Dendritic cell treated with granulocyte-macrophage colony-stimulating factor and Interleukin-4, amounts not matched to agents 40 ng/mL and 50 ng/mL, for 4 days (primary cell): ENCODE data around the gene CLN5.

Source experiments
- H3K27ac Mint-ChIP-seq: one replicate; pipeline ENCODE4 v1.8.0; 2022; ENCODE audit warnings: mild to moderate bottlenecking, mixed read lengths
- H3K27me3 Mint-ChIP-seq: one replicate; pipeline ENCODE4 v1.8.0; 2022; ENCODE audit warnings: mild to moderate bottlenecking, mixed read lengths
- H3K36me3 Mint-ChIP-seq: one replicate; pipeline ENCODE4 v1.8.0; 2022; ENCODE audit warnings: low read depth, mixed read lengths
- H3K4me1 Mint-ChIP-seq: one replicate; pipeline ENCODE4 v1.8.0; 2022; ENCODE audit warnings: low read depth, mixed read lengths
- H3K4me3 Mint-ChIP-seq: one replicate; pipeline ENCODE4 v1.8.0; 2022; ENCODE audit warnings: mild to moderate bottlenecking, moderate library complexity, mixed read lengths
- H3K9me3 Mint-ChIP-seq: one replicate; pipeline ENCODE4 v1.8.0; 2022; ENCODE audit warnings: mixed read lengths
- intact Hi-C: fragments of 100-400 bp; cut with micrococcal nuclease; formaldehyde crosslinking; loops from one replicate; pipeline ENCODE4 v1.15.0; 2022

Gene CLN5

DNA sequence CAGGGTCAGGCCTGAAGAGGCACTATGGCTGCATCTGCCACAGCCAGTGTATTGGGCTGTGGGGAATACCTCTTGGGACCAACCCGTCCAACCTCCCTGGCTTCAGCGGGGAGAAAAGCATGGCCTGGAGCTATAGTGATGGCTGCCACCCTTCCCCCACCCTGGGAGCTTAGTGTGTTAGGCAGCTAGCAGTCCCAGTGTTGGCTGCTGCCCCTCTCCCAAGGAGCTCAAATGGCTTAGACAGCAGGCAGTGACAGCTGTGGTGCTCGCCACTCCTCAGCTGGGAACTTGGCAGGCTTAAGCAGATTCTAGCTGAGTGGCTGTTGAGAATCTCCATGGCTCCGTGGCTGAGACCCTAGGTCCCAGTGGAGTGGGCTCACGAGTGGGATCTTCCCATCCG lies 23.8 kb upstream of the CLN5 start:
- intact Hi-C loops, result no loop called here
- Mint-ChIP-seq H3K4me1 (peaks cover 15% of the 10 kb centered on the region), H3K9me3 (no peaks in the 10 kb centered on the region), H3K4me3 (no peak overlapping the region), H3K27ac (no peak overlapping the region), H3K27me3 (peaks cover 19% of the 10 kb centered on the region), H3K36me3 (no peaks in the 10 kb centered on the region)

GRCh38 chr13:76969488-76970365 lies 22.2 kb upstream of the CLN5 start:
- H3K27me3 Mint-ChIP-seq, result peaks cover 28% of the 10 kb centered on the region
- intact Hi-C loops, result loop anchor here (10.0 kb wide), 1 partner anchor 495 kb away; no protein-coding TSS in a partner anchor
- H3K36me3 Mint-ChIP-seq, result no peaks in the 10 kb centered on the region
- no peaks in the 10 kb centered on the region for H3K9me3 Mint-ChIP-seq
- H3K4me3 Mint-ChIP-seq, result no peak overlapping the region
- H3K4me1 Mint-ChIP-seq, result peaks cover 15% of the 10 kb centered on the region
- no peak overlapping the region for H3K27ac Mint-ChIP-seq

- Mint-ChIP-seq H3K27ac (no peak overlapping the region), H3K4me1 (peaks cover 10% of the 10 kb centered on the region), H3K27me3 (peaks cover 31% of the 10 kb centered on the region), H3K9me3 (no peaks in the 10 kb centered on the region), H3K4me3 (no peak overlapping the region), H3K36me3 (no peaks in the 10 kb centered on the region)
- intact Hi-C loops, result loop anchor here (10.0 kb wide), 1 partner anchor 496 kb away; no protein-coding TSS in a partner anchor
Measured at GRCh38 chr13:76971215-76971614, 20.7 kb upstream of the CLN5 start.

- no peaks in the 10 kb centered on the region for H3K36me3 Mint-ChIP-seq
- H3K27me3 Mint-ChIP-seq, result peaks cover 36% of the 10 kb centered on the region
- no peak overlapping the region for H3K4me3 Mint-ChIP-seq
- H3K9me3 Mint-ChIP-seq, result no peaks in the 10 kb centered on the region
- intact Hi-C loops, result loop anchor here (10.0 kb wide), 1 partner anchor 497 kb away; no protein-coding TSS in a partner anchor
- H3K27ac Mint-ChIP-seq, result no peak overlapping the region
- H3K4me1 Mint-ChIP-seq, result peaks cover 10% of the 10 kb centered on the region
Measured at GRCh38 chr13:76971851-76972829, 19.7 kb upstream of the CLN5 start.

DNA sequence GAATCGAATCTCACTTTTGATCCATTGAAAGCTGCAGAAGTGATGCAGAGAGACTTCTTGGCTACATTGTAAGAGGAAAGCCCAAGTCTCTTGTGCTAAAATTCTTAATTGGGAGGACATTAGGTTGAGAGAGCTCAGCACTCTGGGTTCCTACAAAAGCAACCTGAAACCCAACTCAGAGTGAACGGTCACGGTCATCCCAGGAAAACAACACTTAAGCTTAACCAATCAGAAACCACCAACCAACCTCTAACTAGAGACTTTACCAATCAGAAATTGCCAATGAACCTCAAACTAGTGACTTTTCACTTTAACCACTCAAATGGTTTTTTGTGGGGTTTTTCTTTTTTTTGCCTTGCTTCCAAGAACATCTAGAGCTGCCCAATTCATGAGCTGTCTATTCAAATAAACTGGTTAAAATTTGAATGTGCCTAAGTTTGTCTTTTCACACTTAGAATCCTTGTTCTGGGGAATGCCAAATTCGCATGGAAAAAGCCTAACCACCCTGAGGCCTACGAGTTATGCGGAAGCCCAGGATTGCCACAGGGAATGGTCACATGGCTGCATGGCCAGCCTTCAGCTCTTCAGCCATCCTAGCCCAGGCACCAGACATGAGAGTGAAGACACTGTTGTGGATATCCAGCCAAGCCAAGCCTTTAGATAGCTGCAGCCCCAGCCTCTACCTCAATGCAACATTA lies 17.8 kb upstream of the CLN5 start:
- Mint-ChIP-seq H3K4me1 (peaks cover 10% of the 10 kb centered on the region), H3K9me3 (no peaks in the 10 kb centered on the region), H3K36me3 (no peaks in the 10 kb centered on the region), H3K27me3 (peaks cover 37% of the 10 kb centered on the region), H3K27ac (no peak overlapping the region), H3K4me3 (no peak overlapping the region)
- intact Hi-C loops, result loop anchor here (10.0 kb wide), 1 partner anchor 499 kb away; no protein-coding TSS in a partner anchor

GRCh38 chr13:76974618-76974975 lies 17.3 kb upstream of the CLN5 start:
- H3K27ac Mint-ChIP-seq, result no peak overlapping the region
- peaks cover 10% of the 10 kb centered on the region for H3K4me1 Mint-ChIP-seq
- intact Hi-C loops, result loop anchor here (10.0 kb wide), 1 partner anchor 500 kb away; no protein-coding TSS in a partner anchor
- H3K27me3 Mint-ChIP-seq, result peaks cover 40% of the 10 kb centered on the region
- no peaks in the 10 kb centered on the region for H3K36me3 Mint-ChIP-seq
- no peak overlapping the region for H3K4me3 Mint-ChIP-seq
- no peaks in the 10 kb centered on the region for H3K9me3 Mint-ChIP-seq

DNA sequence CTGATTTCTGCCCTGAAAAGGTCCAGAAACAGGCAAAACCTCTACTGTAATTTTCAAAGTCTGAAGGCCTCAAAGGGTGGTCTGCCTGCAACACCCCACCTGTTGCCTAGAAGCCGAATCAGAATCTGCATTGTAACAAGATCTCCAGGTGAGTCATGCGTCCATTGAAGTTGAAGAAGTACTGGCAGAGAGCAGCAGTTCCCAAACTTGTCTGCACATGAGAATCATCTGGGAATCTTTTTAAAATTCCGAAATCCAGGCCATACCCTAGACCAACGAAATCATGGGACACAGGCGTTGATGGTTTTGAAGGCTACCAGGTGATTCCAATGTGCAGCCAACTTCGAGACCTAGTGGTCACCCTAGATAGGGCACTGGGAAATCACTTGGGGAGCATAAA lies 16.0 kb upstream of the CLN5 start:
- H3K36me3 Mint-ChIP-seq, result no peaks in the 10 kb centered on the region
- no peak overlapping the region for H3K27ac Mint-ChIP-seq
- no peaks in the 10 kb centered on the region for H3K9me3 Mint-ChIP-seq
- intact Hi-C loops, result loop anchor here (10.0 kb wide), 1 partner anchor 501 kb away; no protein-coding TSS in a partner anchor
- peaks cover 41% of the 10 kb centered on the region for H3K27me3 Mint-ChIP-seq
- H3K4me1 Mint-ChIP-seq, result peaks cover 10% of the 10 kb centered on the region
- no peak overlapping the region for H3K4me3 Mint-ChIP-seq

- H3K27ac Mint-ChIP-seq, result no peak overlapping the region
Measured at GRCh38 chr13:76976490-76976889, 15.4 kb upstream of the CLN5 start.

DNA sequence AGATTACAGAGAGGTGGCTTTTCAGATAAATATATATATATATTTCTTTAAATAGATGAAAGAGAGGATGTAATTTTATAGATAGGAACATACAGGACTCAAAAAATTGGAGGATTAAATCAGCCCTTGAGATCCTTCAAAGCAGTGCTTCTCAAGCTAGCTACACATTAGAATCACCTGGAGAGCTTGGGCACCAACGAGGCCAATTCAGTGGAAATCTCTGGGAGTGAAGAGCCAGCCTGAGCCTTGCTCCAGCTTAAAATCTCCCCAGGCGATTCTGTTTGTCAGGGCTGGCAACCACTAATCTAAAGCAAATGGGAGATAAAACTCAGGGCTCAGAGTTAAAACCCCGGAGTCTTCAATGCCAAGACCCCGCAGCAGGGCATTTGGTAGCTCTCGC lies 15.0 kb upstream of the CLN5 start:
- Mint-ChIP-seq H3K27me3 (peaks cover 47% of the 10 kb centered on the region), H3K4me3 (no peak overlapping the region), H3K9me3 (no peaks in the 10 kb centered on the region)

More at GRCh38 chr13:76976490-76976889, 15.4 kb upstream of the CLN5 start:
- peaks cover 10% of the 10 kb centered on the region for H3K4me1 Mint-ChIP-seq
- H3K9me3 Mint-ChIP-seq, result no peaks in the 10 kb centered on the region
- peaks cover 45% of the 10 kb centered on the region for H3K27me3 Mint-ChIP-seq
- intact Hi-C loops, result loop anchor here (10.0 kb wide), 1 partner anchor 502 kb away; no protein-coding TSS in a partner anchor
- no peak overlapping the region for H3K4me3 Mint-ChIP-seq
- no peaks in the 10 kb centered on the region for H3K36me3 Mint-ChIP-seq

GRCh38 chr13:76980075-76980718 lies 11.7 kb upstream of the CLN5 start:
- no peak overlapping the region for H3K27ac Mint-ChIP-seq
- no peaks in the 10 kb centered on the region for H3K36me3 Mint-ChIP-seq
- H3K4me3 Mint-ChIP-seq, result peak overlapping the region; percentile 40
- H3K4me1 Mint-ChIP-seq, result peaks cover 5% of the 10 kb centered on the region
- no peaks in the 10 kb centered on the region for H3K9me3 Mint-ChIP-seq
- intact Hi-C loops, result loop anchor here (5.0 to 10.0 kb wide), 2 partner anchors 78 to 155 kb away; no protein-coding TSS in a partner anchor
- H3K27me3 Mint-ChIP-seq, result peaks cover 33% of the 10 kb centered on the region

More for the DNA sequence above, 15.0 kb upstream of the CLN5 start:
- no peaks in the 10 kb centered on the region for H3K36me3 Mint-ChIP-seq
- H3K4me1 Mint-ChIP-seq, result peaks cover 10% of the 10 kb centered on the region
- H3K27ac Mint-ChIP-seq, result no peak overlapping the region
- intact Hi-C loops, result loop anchor here (10.0 kb wide), 1 partner anchor 502 kb away; no protein-coding TSS in a partner anchor

- Mint-ChIP-seq H3K27me3 (peaks cover 24% of the 10 kb centered on the region), H3K36me3 (no peaks in the 10 kb centered on the region), H3K9me3 (no peaks in the 10 kb centered on the region), H3K4me1 (peaks cover 5% of the 10 kb centered on the region), H3K27ac (no peak overlapping the region), H3K4me3 (no peak overlapping the region)
- intact Hi-C loops, result loop anchor here (5.0 to 10.0 kb wide), 2 partner anchors 80 to 157 kb away; no protein-coding TSS in a partner anchor
Measured at GRCh38 chr13:76982061-76982460, 9.8 kb upstream of the CLN5 start.

DNA sequence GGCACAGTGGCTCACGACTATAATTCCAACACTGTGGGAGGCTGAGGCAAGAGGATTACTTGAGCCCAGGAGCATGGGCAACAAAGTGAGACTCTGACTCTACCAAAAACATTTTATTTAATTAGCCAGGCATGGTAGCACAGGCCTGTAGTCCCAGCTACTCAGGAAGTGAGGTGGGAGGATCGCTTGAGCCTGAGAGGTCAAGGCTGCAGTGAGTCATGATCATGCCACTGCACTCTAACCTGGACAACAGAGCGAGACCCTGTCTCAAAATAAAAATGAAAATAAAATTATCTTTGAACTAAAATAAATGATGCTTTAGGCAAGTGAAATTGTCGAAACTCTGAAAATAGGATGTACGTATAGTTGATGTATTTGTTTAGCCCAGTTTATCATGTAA lies 8.2 kb upstream of the CLN5 start:
- H3K27me3 Mint-ChIP-seq, result peaks cover 17% of the 10 kb centered on the region
- H3K9me3 Mint-ChIP-seq, result no peaks in the 10 kb centered on the region
- intact Hi-C loops, result loop anchor here (5.0 to 10.0 kb wide), 2 partner anchors 81 to 159 kb away; no protein-coding TSS in a partner anchor
- H3K36me3 Mint-ChIP-seq, result no peaks in the 10 kb centered on the region
- H3K4me3 Mint-ChIP-seq, result no peak overlapping the region
- H3K27ac Mint-ChIP-seq, result no peak overlapping the region
- H3K4me1 Mint-ChIP-seq, result peaks cover 5% of the 10 kb centered on the region
